HepG2 (cell line): ENCODE results near the gene GSK3B. TPM values are rescaled to one million over a fixed set of nuclear protein-coding genes. Genes with fewer than 3 reads are reported as not detected.

Source experiments
- ATAC-seq: fragments of 200-7000 bp; cut with Tn5 transposase; 3 replicates; pipeline ENCODE4 v1.9.1; 2020; ENCODE audit warnings: mild to moderate bottlenecking, moderate library complexity
- BruUV-seq: library from RNA; stranded (reverse); fragments of 400-500 nt; replicated peaks from 2 replicates; lab custom pipeline; 2021; lab: Mats Ljungman, UMichigan
- CTCF ChIA-PET: fragments of 300-600 bp; formaldehyde crosslinking; extraction: SDS; loops from one replicate; lab custom pipeline; 2021; ENCODE audit warnings: low total read pairs, inconsistent platforms, low intra/inter-chr PET ratio; lab: Yijun Ruan, JAX
- POLR2A ChIA-PET: fragments of 350-600 bp; sonication (Branson Sonifier 250); formaldehyde crosslinking; loops from one replicate; lab custom pipeline; 2020; ENCODE audit warnings: antibody characterized with exemption, inconsistent platforms; lab: Yijun Ruan, JAX
- DNase-seq: peaks from one replicate; pipeline ENCODE4 v3.0.0-alpha.2; 2015; ENCODE audit warnings: low spot score
- FAIRE-seq: peaks from 3 replicates; lab custom pipeline; 2011; peaks lifted over from hg19 to GRCh38; lab: Jason Lieb, UNC
- H2AFZ ChIP-seq: one replicate; pipeline ENCODE4 v1.6.1; 2011; ENCODE audit warnings: low read length, inconsistent platforms
- H3K27ac ChIP-seq: fragments of 300-600 bp; 3 replicates; pipeline ENCODE4 v1.8.0; 2011; ENCODE audit warnings: mixed run types, mild to moderate bottlenecking, mixed read lengths, low read length, inconsistent platforms; ENCODE audit not compliant: insufficient read depth; ENCODE audit errors: extremely low read length
- H3K27me3 ChIP-seq, 2 experiments: fragments of 200-600 bp in 1 of 2; 2 replicates in 1 of 2; 3 replicates in 1 of 2; pipeline versions ENCODE4 v1.6.0 to v1.8.0; 2011; ENCODE audit warnings: low read length in 2 of 2, mild to moderate bottlenecking in 2 of 2, moderate library complexity in 2 of 2, inconsistent platforms in 1 of 2; ENCODE audit not compliant: insufficient read depth in 2 of 2, control insufficient read depth in 1 of 2
- H3K36me3 ChIP-seq, 2 experiments: fragments of 200-600 bp in 1 of 2; replicated peaks in 1 of 2; 2 replicates in 1 of 2; 3 replicates in 1 of 2; pipeline versions ENCODE4 v1.5.1 to v1.8.0; 2011; ENCODE audit warnings: low read length in 2 of 2, inconsistent platforms in 1 of 2; ENCODE audit not compliant: insufficient read depth in 2 of 2, control insufficient read depth in 1 of 2
- H3K4me1 ChIP-seq: 2 replicates; pipeline ENCODE4 v1.5.1; 2012; ENCODE audit warnings: low read length, inconsistent platforms; ENCODE audit not compliant: insufficient read depth
- H3K4me2 ChIP-seq: 2 replicates; pipeline ENCODE4 v1.6.0; 2011; ENCODE audit warnings: low read depth, low read length, inconsistent platforms
- H3K4me3 ChIP-seq, 3 experiments: fragments of 200-600 bp in 1 of 3; sonication (generic), shearing (Covaris generic) in 1 of 3; replicated peaks in 1 of 3; 2 replicates each; pipeline ENCODE4 v1.5.1; 2011 to 2016; ENCODE audit warnings: low read length in 3 of 3, inconsistent platforms in 2 of 3, low read depth in 2 of 3, mild to moderate bottlenecking in 2 of 3, control low read depth in 1 of 3, mixed read lengths in 1 of 3; ENCODE audit not compliant: insufficient read depth in 1 of 3
- H3K79me2 ChIP-seq: one replicate; pipeline ENCODE4 v1.6.1; 2011; ENCODE audit warnings: low read length, inconsistent platforms; ENCODE audit not compliant: insufficient read depth
- H3K9ac ChIP-seq: 2 replicates; pipeline ENCODE4 v1.6.0; 2011; ENCODE audit warnings: mild to moderate bottlenecking, low read depth, low read length, inconsistent platforms; ENCODE audit not compliant: insufficient read depth
- H3K9me3 ChIP-seq: 2 replicates; pipeline ENCODE4 v1.5.1; 2012; ENCODE audit warnings: mild to moderate bottlenecking, low read length
- H4K20me1 ChIP-seq: 2 replicates; pipeline ENCODE4 v1.6.0; 2011; ENCODE audit warnings: inconsistent platforms, mild to moderate bottlenecking, low read length, moderate library complexity; ENCODE audit not compliant: insufficient read depth
- NBN ChIP-seq: fragments of 450-650 bp; conservative IDR thresholded peaks from 2 replicates; pipeline ENCODE4 v1.6.1; 2017
- NR2F6 ChIP-seq, 2 experiments: IDR thresholded peaks; 2 replicates each; pipeline ENCODE4 v1.6.1; 2016; ENCODE audit warnings: antibody characterized with exemption in 1 of 2, mild to moderate bottlenecking in 1 of 2
- RCOR2 ChIP-seq: IDR thresholded peaks from 2 replicates; pipeline ENCODE4 v1.6.1; 2016; ENCODE audit warnings: missing biosample characterization, missing genetic modification reagents
- SATB2 ChIP-seq: sonication (generic); formaldehyde crosslinking; IDR thresholded peaks from 2 replicates; pipeline ENCODE4 v1.5.0; 2020; ENCODE audit warnings: missing genetic modification reagents
- SOX13 ChIP-seq, 3 experiments: fragments of 450-650 bp in 1 of 3; sonication (generic) in 1 of 3; formaldehyde crosslinking in 1 of 3; IDR thresholded peaks in 2 of 3; conservative IDR thresholded peaks in 1 of 3; 2 replicates each; pipeline versions ENCODE4 v1.5.0 to v1.6.1; 2016 to 2020; ENCODE audit warnings: antibody characterized with exemption in 1 of 3, mild to moderate bottlenecking in 1 of 3, missing compliant biosample characterization in 1 of 3, missing genetic modification reagents in 1 of 3, moderate library complexity in 1 of 3
- TCF7L2 ChIP-seq: IDR thresholded peaks from 2 replicates; pipeline ENCODE4 v1.6.1; 2011; ENCODE audit warnings: mild to moderate bottlenecking, low read depth, low read length, moderate library complexity
- ZNF414 ChIP-seq: sonication (generic); formaldehyde crosslinking; IDR thresholded peaks from 2 replicates; pipeline ENCODE4 v1.5.0; 2020; ENCODE audit warnings: missing genetic modification reagents
- ZNF562 ChIP-seq: sonication (generic); formaldehyde crosslinking; IDR thresholded peaks from 2 replicates; pipeline ENCODE4 v1.8.0; 2022; ENCODE audit warnings: missing genetic modification reagents, borderline replicate concordance
- ZNF598 ChIP-seq: sonication (generic); formaldehyde crosslinking; IDR thresholded peaks from 2 replicates; pipeline ENCODE4 v1.5.1; 2020; ENCODE audit warnings: mild to moderate bottlenecking, missing genetic modification reagents, borderline replicate concordance
- WGBS: methylation state at CpG from one replicate; pipeline ENCODE4 v1.1.6; 2017; ENCODE audit warnings: low lambda C conversion rate; 5-methylcytosine and 5-hydroxymethylcytosine counted together
- in situ Hi-C: cut with HindIII; loops from 2 replicates; pipeline ENCODE4 v1.10.0; 2017; ENCODE audit warnings: low pct_unique_long_range_greater_than_20kb; ENCODE audit not compliant: extremely low pct_ligation_motif_present
- intact Hi-C: fragments of 100-400 bp; cut with micrococcal nuclease; formaldehyde crosslinking; loops from one replicate; pipeline ENCODE4 v1.10.0; 2022; ENCODE audit not compliant: unreplicated experiment
- polyA plus RNA-seq, 8 experiments: library from polyadenylated mRNA; depleted of rRNA in 3 of 8; stranded (reverse) in 7 of 8; unstranded in 1 of 8; fragments of >200 nt; fragmentation: Illumina TruSeq in 4 of 8; extraction: Trizol in 4 of 8; gene quantifications; 2 replicates each; pipeline versions ENCODE4 v1.2.1 to v1.2.3, GENCODE V29; 2011 to 2016; ENCODE audit warnings: low read depth in 4 of 8, missing spikeins in 1 of 8, mixed read lengths in 1 of 8; ENCODE audit not compliant: insufficient read depth in 1 of 8
- total RNA-seq, 5 experiments: library from RNA; depleted of rRNA; stranded (reverse); fragments of >200 nt; fragmentation: Illumina TruSeq; extraction: Trizol; gene quantifications; 2 replicates each; pipeline ENCODE4 v1.2.3, GENCODE V29; 2016; ENCODE audit warnings: low read depth in 1 of 5

The GSK3B gene
- total and polyA plus RNA-seq, 2 of the 13 experiments (the other 11 are each of a cell fraction or from before 2014, with no cell fraction given), result 22.3 to 30.1 TPM

- no peak overlapping the region for H3K27ac ChIP-seq
- H3K4me3 ChIP-seq, result no peak overlapping the region
- CTCF ChIA-PET, result no interaction called here
- no peaks in the 10 kb centered on the region for H3K36me3 ChIP-seq
- over 99% methylated on average over 5 of the region's 5 CpGs for WGBS
- FAIRE-seq (no peak), DNase-seq (no peak), ATAC-seq (no peak)
- BruUV-seq, result no TSS peak
- POLR2A ChIA-PET, result no interaction called here
- H3K9ac ChIP-seq, result no peak overlapping the region
- in situ Hi-C loops (no loop called here), intact Hi-C loops (no loop called here)
- H4K20me1 ChIP-seq, result peaks cover 8% of the 10 kb centered on the region; the same call in 1 of the 2 replicates
- H3K4me1 ChIP-seq, result peaks cover 8% of the 10 kb centered on the region; the same call in 1 of the 2 replicates
- H3K27me3 ChIP-seq, result no peaks in the 10 kb centered on the region
- H3K4me2 ChIP-seq, result no peak overlapping the region
- H3K9me3 ChIP-seq, result no peaks in the 10 kb centered on the region
- peaks cover 23% of the 10 kb centered on the region for H3K79me2 ChIP-seq
- no peak overlapping the region for H2AFZ ChIP-seq
- TF ChIP-seq SATB2 (CRISPR knock-in tag), result no peak
Measured at GRCh38 chr3:119933207-119933606, 161.0 kb downstream of the GSK3B start.

GRCh38 chr3:119930286-119930685, 164.0 kb downstream of the GSK3B start:
- 96% methylated on average over 1 of the region's 1 CpG for WGBS
- no peak for ATAC-seq

More at GRCh38 chr3:119930286-119930685, 164.0 kb downstream of the GSK3B start:
- TF ChIP-seq ZNF562 (CRISPR knock-in tag) (no peak), TCF7L2 (no peak), NBN (no peak), SOX13 (IDR thresholded peaks at IDR 0.05) (no peak), SOX13 (CRISPR knock-in tag; conservative IDR thresholded peaks at IDR 0.05 in 1 of 2, IDR thresholded peaks at IDR 0.05 in 1 of 2) (no peak), RCOR2 (CRISPR knock-in tag) (no peak), ZNF414 (CRISPR knock-in tag) (no peak), NR2F6 (IDR thresholded peaks at IDR 0.05) (no peak), NR2F6 (CRISPR knock-in tag; IDR thresholded peaks at IDR 0.05) (no peak), ZNF598 (CRISPR knock-in tag) (no peak)
- FAIRE-seq (no peak), DNase-seq (no peak)
- ChIA-PET POLR2A (no interaction called here), CTCF (no interaction called here)
- Histone ChIP-seq H3K79me2 (peaks cover 25% of the 10 kb centered on the region), H3K9ac (no peak overlapping the region), H2AFZ (no peak overlapping the region), H3K9me3 (no peaks in the 10 kb centered on the region), H4K20me1 (peaks cover 8% of the 10 kb centered on the region; the same call in 1 of the 2 replicates), H3K4me3 (no peak overlapping the region), H3K27me3 (no peaks in the 10 kb centered on the region), H3K36me3 (no peaks in the 10 kb centered on the region; a peak in 2 of 5 replicates), H3K4me2 (no peak overlapping the region), H3K27ac (no peak overlapping the region), H3K4me1 (peaks cover 8% of the 10 kb centered on the region; the same call in 1 of the 2 replicates)
- in situ Hi-C loops, result no loop called here
- no TSS peak for BruUV-seq
- intact Hi-C loops, result no loop called here
